ENCODE measurements around the gene PLPPR4.
"Not testable (repeated sequence)": the region's sequence is repeated elsewhere in the genome, so short reads cannot be mapped to it uniquely, and the experiment has no call there.

The PLPPR4 gene, protein sequence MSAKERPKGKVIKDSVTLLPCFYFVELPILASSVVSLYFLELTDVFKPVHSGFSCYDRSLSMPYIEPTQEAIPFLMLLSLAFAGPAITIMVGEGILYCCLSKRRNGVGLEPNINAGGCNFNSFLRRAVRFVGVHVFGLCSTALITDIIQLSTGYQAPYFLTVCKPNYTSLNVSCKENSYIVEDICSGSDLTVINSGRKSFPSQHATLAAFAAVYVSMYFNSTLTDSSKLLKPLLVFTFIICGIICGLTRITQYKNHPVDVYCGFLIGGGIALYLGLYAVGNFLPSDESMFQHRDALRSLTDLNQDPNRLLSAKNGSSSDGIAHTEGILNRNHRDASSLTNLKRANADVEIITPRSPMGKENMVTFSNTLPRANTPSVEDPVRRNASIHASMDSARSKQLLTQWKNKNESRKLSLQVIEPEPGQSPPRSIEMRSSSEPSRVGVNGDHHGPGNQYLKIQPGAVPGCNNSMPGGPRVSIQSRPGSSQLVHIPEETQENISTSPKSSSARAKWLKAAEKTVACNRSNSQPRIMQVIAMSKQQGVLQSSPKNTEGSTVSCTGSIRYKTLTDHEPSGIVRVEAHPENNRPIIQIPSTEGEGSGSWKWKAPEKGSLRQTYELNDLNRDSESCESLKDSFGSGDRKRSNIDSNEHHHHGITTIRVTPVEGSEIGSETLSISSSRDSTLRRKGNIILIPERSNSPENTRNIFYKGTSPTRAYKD

DNA sequence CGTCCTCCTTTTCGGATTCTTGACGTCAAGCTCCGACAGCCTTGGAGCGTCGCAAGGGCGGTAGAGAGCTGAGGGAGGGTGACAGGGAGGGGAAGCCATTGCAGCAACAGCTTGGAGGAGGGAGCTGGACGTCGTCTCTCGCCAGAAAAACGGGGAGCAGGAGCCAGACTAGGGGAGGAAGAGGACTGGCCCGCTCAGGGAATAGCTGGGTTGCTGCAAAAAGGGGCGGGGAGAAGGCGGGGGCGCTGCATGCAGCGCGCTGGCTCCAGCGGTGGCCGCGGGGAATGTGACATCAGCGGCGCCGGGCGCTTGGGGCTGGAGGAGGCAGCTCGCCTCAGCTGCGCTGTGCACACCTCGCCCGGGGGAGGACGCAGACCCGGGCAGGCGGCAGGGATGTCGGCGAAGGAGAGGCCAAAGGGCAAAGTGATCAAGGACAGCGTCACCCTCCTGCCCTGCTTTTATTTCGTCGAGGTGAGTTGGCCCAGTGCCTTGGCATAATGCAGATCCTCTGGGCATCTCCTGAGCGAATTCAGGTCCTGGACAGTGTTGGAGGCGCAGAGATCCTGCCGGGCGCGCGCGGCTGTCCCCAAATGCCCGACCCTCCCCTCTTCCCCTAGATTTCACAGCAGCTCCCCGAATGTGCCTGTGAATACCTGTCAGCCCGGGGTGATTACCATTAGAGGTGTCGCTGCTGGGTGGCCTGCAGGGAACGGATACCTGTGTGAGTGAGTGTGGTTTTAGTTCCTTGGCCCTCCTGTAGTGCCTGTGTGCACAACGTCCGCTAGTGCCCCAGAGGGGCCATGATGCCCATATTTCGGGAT, at the start of gene PLPPR4:
Gene PLPPR4 (plus strand): TSS at position 292 of the 821 bp plus-strand sequence. CDS start 102 bp downstream, at position 394.
- peak; percentile 7 for DNase-seq

DNA sequence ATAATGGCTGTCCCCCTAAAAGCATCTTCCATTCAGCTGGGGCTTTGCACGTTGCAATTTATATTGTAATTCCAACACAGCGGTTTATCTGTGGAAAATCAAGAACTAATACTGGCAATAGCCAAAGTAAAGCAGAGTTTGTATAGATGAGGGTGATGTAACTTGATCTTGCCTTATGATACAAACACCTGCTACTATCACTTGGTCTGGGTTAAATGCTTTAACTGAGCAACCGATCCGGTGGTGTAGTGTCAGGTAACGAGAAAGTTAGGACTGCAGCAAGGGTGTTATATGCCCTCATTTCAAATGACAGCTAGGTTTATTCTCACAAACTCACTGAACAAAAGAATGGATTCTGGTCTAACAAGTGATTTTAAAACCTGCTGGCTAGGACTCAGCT, 47.3 kb upstream of the PLPPR4 start:
- DNase-seq, result no peak

DNA sequence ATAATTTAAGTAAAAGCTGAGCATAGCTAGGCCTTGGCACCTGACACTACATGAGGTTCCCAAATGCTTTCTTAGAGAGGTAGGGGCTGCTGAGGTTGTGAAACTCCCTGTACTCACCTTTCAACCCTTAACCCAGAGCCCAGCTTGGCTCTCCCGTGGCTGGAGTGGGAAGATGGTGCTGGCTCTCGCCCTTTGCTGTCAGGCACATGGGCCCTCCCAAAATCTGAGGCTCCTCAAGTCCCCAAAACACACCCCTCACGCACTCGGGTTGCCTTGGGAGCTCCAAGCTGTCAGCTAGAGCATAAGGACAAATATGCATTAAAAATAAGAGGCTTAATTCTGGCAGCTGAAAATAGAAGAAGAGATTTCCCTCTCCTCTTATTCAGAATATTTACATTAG, 46.7 kb upstream of the PLPPR4 start:
- no peak for DNase-seq

DNA sequence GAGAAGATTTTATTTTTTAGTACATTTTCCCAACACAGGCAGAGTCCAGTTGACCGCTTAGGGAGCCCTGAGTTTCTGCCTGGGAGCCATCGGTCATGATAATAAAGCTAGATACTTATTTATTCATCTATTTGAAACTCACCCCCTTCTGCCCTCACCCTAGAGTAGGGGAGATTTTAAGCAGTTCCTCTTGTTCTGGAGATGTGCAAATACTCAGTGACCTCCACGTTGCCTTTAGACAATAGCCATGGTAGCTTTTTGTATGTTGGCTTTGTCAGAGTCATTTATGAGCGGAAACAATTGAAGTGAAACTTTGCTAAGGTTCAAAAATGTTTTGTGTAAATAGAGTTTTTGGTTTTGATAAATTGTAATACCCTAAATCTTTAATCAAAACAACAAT, 45.7 kb upstream of the PLPPR4 start:
- DNase-seq, result no peak

DNA sequence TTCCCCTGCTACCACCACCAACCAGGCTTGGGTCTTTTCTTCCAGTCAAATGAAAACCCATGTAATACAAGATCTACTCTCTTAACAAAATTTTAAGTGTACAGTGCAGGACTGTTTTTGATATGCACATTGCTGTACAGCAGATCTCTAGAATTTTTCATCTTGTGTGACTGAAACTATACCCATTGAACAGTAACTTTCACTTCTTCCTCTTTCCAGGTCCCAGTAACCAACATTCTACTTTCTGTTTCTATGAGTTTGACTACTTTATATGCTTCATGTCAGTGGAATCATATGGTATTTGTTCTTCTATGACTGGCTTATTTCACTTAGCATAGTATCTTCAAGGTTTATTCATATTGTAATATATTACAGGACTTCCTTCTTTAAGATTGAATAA, 45.3 kb upstream of the PLPPR4 start:
- DNase-seq, result no peak

DNA sequence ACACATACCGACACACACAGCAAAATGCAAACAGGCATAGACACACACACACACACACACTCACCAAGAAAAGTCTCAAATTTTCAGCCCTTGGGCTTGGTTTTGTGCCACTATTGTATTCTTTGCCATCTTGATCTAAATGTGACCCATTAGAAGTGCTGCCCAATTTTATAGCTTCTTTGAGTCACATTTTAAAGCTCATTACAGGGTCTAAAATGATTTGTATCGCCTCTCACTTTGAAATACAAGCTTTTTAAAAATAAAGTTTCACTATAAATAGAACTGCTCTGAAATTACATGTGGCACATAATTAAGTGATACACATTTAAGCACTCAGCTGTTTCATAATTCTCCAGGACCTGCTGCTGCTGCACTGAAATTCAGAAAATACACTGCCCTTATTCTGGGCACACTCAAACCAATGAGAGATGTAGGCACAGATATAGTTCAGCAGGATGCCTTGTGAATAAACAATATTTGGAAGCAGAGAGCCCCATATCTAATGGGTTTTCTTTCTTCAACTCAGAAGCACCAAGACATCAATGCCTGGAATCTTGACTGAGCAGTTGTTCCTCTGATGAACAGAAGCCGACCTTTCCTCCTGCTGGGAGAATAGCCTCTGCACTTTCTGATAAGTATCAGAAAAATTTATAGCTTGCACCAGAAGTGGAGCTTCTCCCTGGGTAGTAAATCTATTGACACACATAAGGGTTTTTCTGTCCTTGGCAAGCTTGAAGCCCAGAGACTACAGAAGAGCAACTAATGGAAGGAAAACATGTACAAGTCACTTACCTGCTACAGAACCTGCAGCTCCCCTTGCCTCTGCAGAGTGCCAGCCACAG, 37.0 kb upstream of the PLPPR4 start:
- no peak for DNase-seq

DNA sequence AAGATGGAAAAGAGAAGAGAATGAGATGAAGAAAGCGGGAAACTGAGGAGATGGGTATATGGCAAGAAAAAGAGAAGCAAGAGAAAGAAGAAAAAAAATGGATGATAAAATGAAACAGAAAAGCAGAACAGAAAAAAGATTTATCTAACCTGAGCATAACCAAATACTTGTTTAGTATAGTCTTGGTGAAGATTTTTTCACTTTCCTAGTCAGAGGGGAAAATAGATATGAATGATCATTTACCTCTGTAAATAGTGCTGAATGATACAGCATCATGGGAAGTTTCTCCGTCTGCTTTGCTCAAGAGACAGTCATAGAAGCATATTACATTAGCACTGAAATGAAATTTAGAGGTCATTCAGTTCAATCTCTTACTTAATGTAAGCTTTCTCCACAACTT, 36.1 kb upstream of the PLPPR4 start:
- no peak for DNase-seq

DNA sequence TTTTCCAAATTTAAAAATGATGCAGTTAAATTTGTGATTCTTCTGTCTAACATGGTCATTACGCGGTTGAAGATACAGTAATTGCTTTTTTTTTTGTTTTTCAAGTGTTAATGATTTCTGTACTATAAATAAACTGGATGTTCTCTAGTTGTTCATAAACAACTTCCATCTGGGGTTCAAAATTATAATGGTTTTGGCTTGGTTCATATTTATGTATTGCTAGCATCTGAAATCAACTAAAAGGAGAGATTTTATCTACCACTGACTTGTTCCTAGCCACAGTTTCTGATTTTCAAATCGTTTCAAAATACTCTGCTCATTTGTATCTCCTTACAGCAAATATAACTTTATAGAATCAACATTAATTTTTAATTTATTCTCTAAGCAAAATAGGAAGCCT, 35.2 kb upstream of the PLPPR4 start:
- no peak for DNase-seq

DNA sequence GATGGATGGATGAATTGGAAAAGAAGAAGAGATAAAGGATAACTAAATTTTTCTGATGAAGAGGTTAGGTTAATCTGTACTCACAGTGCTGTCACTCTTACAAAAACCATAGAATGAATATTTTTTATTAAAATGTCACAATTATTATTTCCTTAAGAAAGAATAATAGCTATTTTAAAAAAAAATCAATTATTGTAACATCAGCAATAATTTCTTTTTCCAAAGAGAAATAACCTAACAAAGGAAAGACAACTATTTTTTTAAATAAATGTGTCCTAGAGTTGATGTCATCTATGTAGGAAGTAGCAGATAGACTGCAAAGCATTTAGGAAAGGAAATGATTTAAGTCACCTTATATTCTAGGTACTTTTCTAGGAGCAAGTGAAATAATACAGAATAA, 33.6 kb upstream of the PLPPR4 start:
- DNase-seq, result no peak

DNA sequence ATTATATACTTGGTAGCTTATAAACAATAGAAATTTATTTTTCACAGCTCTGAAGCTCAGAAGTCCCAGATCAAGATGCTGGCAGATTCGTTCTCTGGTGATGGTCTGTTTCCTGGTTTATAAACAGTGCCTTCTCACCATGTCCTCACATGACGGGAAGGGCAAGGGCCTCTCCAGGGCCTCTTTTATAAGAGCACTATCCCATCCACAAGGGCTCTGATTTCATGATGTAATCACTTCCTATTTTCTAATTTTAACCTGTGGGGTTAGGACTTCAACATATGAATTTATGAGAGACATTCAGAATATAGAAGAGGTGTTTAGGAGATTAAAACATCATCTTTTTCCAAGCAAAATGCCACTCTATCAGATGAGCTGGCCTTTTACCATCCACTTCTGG, 32.1 kb upstream of the PLPPR4 start:
- no peak for DNase-seq

DNA sequence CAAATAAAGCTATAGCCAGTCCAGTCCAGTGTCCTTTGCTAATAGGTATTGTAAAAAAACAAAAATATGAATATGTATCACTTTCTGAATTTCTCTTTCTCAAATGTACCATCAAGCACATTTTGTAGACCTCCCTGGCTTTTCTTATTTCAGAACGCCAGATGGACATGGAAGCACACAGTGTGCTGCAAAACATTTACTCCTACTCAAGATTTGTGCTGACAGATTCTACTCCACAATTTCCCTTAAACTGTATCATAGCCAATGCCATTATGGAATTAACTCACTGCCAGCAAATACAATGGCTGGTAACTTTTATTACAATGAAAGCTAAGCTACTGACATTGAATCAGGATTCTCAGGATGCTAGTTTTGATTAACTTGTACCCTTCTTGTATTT, 30.8 kb upstream of the PLPPR4 start:
- no peak for DNase-seq

DNA sequence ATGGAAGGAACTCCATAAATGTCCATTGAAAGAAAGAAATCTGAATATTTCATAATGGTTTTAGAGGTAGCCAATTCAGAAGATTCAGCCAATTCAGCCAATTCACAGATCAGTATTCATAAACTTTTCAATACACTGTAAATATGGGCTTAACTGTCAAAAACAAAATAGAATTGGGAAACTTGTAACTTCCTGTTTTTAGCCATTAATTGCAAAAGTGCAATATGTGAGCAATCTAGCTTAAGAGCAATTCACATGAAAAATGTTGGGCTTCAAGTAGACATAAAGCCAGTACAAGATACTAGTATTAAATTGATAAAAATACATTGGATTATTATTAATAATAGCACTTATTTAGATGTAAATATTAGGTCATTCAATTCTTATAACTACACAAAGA, 27.5 kb upstream of the PLPPR4 start:
- no peak for DNase-seq

DNA sequence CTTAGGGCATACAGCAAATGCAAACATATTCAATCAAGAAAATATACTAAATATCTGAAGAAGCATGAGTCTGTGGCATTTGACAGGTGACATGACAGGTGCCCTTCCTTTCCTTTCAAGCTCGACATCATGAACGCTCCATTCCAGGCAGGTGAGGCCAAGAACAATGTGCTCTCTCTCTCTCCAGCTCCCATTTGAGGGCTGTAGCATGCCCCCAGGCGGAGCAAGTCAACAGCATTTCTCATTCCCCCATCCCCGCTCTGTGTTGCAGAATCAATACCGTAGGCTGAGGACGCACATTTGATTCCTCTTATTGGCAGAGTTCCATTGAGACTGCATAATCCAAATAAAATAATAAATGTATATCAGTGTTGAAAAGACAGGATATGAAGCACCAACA, 24.6 kb upstream of the PLPPR4 start:
- DNase-seq, result no peak

DNA sequence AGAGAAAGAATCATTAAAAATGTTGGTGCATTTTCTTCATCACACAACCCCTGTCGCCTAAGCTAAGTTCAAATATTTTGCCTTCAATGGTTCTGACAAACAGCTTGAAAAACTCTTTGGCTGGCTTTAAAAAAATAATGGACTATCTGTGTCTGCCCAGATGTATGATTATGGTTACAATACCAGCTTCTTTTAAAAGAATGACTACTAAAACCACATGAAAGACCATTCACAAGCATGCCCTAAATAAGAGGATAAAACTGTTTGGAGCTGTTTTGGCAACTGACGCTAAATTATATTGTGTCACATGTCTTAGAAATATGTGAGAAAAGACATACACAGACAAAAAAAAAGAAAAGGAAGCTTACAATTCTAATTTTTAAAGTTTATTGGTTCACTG, 23.7 kb upstream of the PLPPR4 start:
- no peak for DNase-seq

DNA sequence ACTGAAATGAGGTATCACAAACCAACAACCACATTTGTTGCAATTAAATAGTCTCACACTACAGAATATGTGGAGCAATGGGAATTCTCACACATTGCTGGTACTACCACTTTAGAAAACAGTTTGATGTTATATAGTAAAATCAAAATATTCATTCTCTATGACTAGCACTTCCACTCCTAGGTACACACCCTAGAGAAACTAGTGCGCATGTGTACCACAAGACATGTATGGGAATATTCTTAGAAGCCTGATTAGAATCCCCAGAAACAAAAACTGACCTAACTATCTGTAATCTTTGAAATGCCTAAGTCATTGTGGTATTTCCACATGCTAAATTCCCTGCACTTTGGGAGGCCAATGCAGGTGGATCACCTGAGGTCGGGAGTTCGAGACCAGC, 18.1 kb upstream of the PLPPR4 start:
- DNase-seq, result no peak

DNA sequence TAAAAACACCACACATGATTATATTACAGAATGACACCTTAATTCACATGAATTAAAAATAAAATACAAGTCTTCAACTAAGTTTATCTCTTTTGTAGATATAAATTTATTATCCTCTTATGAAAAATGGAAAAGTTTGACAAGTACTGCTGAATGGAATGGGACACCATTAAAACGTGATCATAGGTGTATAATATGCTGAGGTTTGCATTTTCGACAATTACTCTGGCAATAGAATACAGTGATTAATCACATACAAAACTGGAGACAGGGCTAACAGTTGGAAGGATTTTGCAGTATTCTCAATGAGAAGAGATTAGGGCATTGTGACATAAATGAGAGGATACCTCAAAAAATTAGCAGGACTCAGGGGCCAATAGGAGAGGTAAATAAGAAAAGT, 17.1 kb upstream of the PLPPR4 start:
- no peak for DNase-seq

DNA sequence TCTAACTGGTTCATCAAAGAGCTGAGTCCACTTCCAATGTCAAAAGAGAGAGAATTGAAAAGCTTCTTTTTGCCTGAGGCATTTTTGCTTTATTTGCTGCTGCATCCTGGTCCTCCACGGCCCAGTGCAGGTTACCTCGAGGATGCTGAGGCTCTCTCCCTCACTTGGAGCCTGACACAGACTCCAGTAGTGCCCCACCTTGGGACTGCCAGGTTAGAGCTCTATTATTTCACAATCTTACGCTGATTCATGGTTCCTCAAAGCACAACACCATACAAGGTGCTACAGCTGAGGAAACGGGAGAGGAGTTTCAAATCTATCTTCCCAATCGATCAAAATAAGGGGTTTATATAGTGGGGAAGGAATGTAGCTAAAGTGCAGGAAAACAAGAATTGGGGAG, 13.6 kb upstream of the PLPPR4 start:
- DNase-seq, result no peak

DNA sequence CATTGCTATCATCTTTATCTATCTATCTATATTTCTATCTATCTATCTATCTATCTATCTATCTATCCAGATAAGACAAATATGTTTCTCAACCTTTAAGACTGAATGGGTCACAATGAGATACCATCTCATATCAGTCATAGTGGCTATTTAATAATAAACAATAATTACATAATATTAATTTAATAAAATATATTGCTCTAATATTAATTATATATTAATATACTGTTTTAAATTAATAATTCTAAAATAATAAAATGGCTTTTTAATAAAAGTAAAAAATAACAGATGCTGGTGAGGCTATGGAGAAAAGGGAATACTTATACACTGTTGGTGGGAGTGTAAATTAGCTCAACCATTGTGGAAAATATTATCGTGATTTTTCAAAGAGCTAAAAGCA, 13.0 kb upstream of the PLPPR4 start:
- no peak for DNase-seq

DNA sequence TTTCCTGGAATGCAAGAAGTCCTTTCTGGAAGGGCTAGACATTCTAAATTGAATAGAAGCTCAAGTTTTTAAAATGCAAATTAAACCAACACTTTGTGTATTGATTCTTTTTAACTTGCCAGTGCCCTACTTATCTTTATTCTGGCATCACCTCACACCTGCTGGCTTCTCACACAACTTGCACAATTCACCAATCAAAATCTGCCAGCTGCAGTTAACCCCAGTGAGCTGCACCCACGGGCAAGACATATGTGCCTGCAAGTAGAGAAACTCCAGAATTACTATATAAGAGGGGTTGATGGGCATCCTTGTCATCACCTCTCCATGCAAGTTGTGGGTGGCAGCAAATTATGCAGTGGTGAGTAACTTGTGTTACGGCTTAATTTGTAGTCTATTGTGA, 11.7 kb upstream of the PLPPR4 start:
- DNase-seq, result no peak

DNA sequence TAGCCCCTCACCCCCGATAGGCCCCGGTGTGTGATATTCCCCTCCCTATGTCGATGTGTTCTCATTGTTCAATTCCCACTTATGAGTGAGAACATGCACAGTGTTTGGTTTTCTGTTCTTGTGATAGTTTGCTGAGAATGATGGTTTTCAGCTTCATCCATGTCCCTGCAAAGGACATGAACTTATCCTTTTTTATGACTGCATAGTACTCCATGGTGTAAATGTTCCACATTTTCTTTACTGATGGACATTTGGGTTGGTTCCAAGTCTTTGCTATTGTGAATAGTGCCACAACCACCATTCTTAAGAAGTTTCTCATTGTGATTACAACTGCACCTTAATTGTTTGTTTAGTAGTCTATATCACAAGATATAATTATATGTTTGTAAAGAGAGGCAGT, 3.9 kb upstream of the PLPPR4 start:
- not testable (repeated sequence) for DNase-seq

DNA sequence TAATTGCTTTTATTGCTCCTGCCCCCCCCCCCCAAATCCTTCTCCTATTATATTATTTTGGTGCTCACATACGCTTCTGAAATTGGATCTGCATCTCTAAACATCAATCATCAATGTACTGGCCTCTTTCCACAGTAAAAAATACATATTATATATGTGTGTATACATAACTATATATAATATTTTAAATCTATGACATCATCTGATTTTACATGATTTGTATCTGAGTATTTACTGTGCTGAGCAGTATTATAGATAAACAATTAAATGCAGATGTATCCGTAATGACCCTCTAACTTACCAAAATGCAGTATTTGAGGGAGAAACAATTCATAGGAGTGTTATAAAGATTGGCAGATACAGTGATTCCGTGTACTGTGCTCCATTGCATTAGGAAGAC, 832 bp downstream of the PLPPR4 start:
- no peak for DNase-seq

DNA sequence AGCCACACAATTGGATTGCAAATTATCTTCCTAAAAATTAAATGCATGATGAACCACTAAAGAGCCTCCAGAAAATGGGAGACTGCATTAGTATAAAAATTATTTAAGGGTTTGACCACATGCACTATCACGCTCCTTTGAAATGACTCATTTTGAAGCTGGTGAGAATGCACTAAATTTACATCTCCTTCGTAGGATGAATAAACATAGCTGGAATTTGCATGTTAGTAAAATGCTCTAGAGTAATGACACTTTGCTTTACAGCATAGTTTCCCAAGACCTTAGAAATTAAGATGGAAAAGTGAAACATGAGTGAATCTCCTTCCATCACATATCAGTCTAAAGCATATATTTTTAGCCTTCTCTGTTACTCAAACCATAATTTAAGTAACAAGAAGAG, 2.4 kb downstream of the PLPPR4 start:
- DNase-seq, result no peak

DNA sequence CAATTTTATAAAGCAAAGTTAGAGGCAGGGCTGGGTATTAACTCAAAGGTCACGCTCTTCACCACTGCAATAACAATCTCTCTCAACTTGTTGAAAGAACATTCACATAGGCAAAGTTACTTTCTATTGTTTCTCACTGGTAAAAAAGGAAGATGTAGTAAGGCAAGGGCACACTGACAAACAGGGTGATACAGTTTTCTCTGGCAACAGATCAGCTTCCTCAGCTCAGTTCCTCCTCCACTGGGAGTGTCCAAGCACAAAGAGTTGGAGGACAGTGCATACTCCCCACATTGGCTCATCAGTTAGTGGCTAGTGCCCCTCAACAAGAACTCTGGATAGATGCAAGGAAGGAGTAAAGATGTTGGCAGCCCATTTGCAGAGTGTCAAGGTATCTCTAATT, 3.7 kb downstream of the PLPPR4 start:
- DNase-seq, result no peak
